ENCODE measurements around the gene MBOAT1.
"Not testable (repeated sequence)": the region's sequence is repeated elsewhere in the genome, so short reads cannot be mapped to it uniquely, and the experiment has no call there.

The MBOAT1 gene

DNA sequence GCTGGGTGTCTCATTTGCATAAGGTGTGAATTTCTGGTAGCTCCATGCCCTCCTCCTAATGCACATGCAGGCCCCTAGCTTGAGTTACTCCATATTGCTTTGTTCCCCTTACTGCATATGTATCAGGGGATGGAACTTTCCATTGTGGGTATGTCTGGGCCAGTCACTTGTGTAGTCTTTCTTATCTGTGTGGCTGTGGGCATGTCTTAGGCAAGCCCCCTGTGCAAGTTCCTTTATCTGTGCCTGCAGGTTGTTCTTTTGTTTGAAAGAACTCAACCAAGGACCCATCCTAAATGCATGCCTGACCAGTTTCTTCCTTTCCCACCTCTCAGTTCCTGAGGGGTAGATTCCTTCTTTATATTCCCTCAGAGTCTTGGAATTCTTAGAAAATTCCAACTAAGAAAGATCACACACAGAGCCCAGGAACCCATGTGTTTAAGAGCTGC lies 23.6 kb downstream of the MBOAT1 start:
- Mint-ChIP-seq H3K27me3 (no peaks in the 10 kb centered on the region), H3K36me3 (ENCODE audit: insufficient read depth) (peaks cover 3% of the 10 kb centered on the region), H3K9me3 (no peaks in the 10 kb centered on the region), H3K4me1 (peaks cover 4% of the 10 kb centered on the region), H3K4me3 (no peak overlapping the region), H3K27ac (ENCODE audit: low read depth) (no peak overlapping the region)
- no peak for ATAC-seq (replicated peaks; ENCODE audit: extremely low read depth, poor library complexity, severe bottlenecking)
- DNase-seq (ENCODE audit: low spot score in 2 of 2): no peak

DNA sequence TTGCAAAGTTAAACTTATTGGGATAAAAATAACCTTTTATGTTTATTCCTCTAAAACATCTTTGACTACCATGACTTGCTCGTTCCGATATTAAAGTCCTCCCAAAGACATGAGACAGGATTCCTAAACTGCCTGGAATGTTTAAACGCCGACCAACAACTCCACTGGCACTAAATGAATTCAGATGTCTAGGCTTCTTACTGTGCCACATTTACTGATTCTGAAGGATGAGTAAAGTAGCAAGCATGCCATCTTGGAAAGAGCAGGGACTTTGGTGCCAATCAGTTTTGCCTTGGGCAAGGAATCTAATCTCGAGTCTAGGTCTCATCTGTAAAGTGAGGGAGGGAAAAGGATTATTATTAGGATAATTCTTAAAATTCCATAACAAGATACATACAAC lies 25.3 kb downstream of the MBOAT1 start:
- Mint-ChIP-seq H3K4me3 (no peak overlapping the region), H3K36me3 (ENCODE audit: insufficient read depth) (peaks cover 2% of the 10 kb centered on the region), H3K27ac (ENCODE audit: low read depth) (no peak overlapping the region), H3K4me1 (peaks cover 20% of the 10 kb centered on the region), H3K9me3 (no peaks in the 10 kb centered on the region), H3K27me3 (no peaks in the 10 kb centered on the region)
- no peak for ATAC-seq (replicated peaks; ENCODE audit: extremely low read depth, poor library complexity, severe bottlenecking)
- no peak for DNase-seq (ENCODE audit: low spot score in 2 of 2)

DNA sequence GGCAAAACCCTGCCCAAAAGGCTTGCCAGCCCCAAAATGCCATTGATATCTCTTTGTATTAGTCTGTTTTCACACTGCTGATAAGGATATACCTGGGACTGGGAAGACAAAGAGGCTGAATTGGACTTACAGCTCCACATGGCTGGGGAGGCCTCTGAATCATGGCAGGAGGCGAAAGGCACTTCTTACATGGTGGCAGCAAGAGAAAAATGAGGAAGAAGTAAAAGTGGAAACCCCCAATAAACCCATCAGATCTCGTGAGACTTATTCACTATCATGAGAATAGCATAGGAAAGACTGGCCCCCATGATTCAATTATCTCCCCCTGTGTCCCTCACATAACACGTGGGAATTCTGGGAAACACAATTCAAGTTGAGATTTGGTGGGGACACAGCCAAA lies 28.6 kb downstream of the MBOAT1 start:
- H3K27ac Mint-ChIP-seq (ENCODE audit: low read depth): no peak overlapping the region
- H3K27me3 Mint-ChIP-seq: no peaks in the 10 kb centered on the region
- DNase-seq (ENCODE audit: low spot score in 2 of 2): no peak
- H3K4me1 Mint-ChIP-seq: peaks cover 32% of the 10 kb centered on the region
- no peaks in the 10 kb centered on the region for H3K9me3 Mint-ChIP-seq
- no peak for ATAC-seq (replicated peaks; ENCODE audit: extremely low read depth, poor library complexity, severe bottlenecking)
- H3K36me3 Mint-ChIP-seq (ENCODE audit: insufficient read depth): peaks cover 2% of the 10 kb centered on the region
- no peak overlapping the region for H3K4me3 Mint-ChIP-seq

DNA sequence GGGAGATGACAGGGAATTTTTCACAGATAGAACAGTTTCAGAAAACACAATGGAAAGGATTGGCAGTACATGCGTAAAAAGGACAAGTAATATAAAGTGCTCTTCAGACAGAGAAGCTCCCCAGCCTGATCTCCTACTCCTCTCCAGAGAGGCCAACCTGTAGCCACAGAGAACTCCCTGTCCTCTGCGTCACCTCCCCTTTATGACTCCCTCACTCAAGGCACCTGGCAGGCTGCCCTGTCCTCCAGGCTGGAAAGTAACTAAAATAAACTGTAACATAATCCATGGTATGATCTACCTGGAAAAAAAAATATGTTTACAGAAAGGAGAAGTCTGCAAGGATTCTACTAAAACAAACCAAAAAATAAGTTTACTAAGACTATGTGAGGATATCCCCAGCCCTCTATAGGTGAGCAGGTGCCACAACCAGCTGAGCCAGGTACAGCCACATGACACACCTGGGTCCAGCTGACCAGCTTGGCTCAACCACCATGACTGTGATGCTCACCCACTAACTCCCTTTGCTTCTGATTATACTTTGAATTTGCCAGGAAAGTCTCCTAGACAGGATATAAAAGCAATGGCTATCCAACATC lies 29.2 kb downstream of the MBOAT1 start:
- ATAC-seq (replicated peaks; ENCODE audit: extremely low read depth, poor library complexity, severe bottlenecking): no peak
- Mint-ChIP-seq H3K27ac (ENCODE audit: low read depth) (no peak overlapping the region), H3K36me3 (ENCODE audit: insufficient read depth) (peaks cover 2% of the 10 kb centered on the region), H3K4me3 (no peak overlapping the region), H3K27me3 (no peaks in the 10 kb centered on the region), H3K9me3 (no peaks in the 10 kb centered on the region), H3K4me1 (peaks cover 32% of the 10 kb centered on the region)
- DNase-seq (ENCODE audit: low spot score in 2 of 2): no peak

DNA sequence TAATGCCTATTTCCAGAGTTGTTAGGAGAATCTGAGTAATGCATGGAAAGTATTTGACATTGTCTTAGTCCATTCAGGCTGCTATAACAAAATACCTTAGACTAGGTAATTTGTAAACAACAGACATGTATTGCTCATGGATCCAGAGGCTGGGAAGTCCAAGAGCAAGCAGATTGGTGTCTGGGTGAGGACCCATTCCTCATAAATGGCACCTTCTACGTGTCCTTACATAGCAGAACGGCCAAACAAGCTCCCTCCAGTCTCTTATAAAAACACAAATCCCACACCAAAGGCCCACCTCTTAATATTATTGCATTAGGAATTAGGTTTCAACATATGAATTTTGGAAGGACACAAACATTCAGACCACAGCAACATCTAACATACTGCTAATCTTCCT lies 30.2 kb downstream of the MBOAT1 start:
- DNase-seq (ENCODE audit: low spot score in 2 of 2) (no peak), ATAC-seq (replicated peaks; ENCODE audit: extremely low read depth, poor library complexity, severe bottlenecking) (no peak)
- H3K36me3 Mint-ChIP-seq (ENCODE audit: insufficient read depth): peaks cover 2% of the 10 kb centered on the region
- no peak overlapping the region for H3K4me3 Mint-ChIP-seq
- H3K9me3 Mint-ChIP-seq: no peaks in the 10 kb centered on the region
- peaks cover 32% of the 10 kb centered on the region for H3K4me1 Mint-ChIP-seq
- H3K27ac Mint-ChIP-seq (ENCODE audit: low read depth): no peak overlapping the region
- no peaks in the 10 kb centered on the region for H3K27me3 Mint-ChIP-seq

DNA sequence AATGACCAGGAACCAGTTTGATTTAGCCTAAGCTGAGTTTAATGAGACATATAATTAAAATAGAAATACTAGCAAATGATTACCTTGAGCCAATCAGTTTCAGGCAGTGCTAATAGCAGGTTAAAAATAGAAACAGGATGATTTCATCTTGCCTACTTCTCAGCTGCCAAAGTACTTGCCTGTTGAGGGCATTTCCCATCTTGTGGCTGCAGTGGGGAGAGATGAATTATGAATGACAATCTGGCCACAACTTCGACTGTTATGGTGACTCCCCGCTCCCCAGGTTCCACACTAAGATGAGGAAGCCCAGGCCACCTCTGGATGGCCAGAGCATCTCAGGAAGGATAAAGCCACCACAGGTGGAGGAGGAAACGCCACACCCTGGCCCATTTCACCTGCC lies 31.3 kb downstream of the MBOAT1 start:
- Mint-ChIP-seq H3K36me3 (ENCODE audit: insufficient read depth) (no peaks in the 10 kb centered on the region), H3K9me3 (no peaks in the 10 kb centered on the region), H3K4me1 (peaks cover 32% of the 10 kb centered on the region), H3K27me3 (no peaks in the 10 kb centered on the region), H3K4me3 (no peak overlapping the region), H3K27ac (ENCODE audit: low read depth) (no peak overlapping the region)
- ATAC-seq (replicated peaks; ENCODE audit: extremely low read depth, poor library complexity, severe bottlenecking): no peak
- no peak for DNase-seq (ENCODE audit: low spot score in 2 of 2)

DNA sequence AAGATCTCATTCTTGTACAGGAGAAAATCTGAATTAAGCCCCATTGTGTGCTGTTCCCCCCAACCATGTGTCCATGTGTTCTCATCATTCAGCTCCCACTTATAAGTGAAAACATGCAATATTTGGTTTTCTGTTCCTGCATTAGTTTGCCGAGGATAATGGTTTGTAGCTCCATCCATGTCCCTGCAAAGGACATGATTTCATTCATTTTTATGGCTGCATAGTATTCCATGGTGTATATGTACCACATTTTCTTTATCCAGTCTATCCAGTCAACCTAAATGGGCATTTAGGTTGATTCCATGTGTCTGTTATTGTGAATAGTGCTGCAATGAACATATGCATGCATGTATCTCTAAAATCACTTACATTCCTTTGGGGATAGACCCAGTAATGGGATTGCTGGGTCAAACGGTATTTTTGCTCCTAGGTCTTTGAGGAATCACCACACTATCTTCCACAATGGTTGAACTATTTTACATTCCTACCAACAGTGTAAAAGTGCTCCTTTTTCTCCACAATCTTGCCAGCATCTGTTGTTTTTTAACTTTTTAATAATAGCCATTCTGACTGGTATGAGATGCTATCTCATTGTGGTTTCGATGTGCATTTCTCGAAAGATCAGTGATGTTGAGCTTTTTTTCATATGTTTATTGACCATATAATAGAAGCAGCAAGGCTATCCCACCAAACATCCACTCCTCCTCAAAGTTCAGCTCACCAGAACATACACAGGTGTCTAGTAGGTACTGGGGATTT lies 32.8 kb downstream of the MBOAT1 start:
- not testable (repeated sequence) for H3K27ac Mint-ChIP-seq (ENCODE audit: low read depth); H3K27me3 Mint-ChIP-seq; ATAC-seq (replicated peaks; ENCODE audit: extremely low read depth, poor library complexity, severe bottlenecking); H3K36me3 Mint-ChIP-seq (ENCODE audit: insufficient read depth); H3K4me3 Mint-ChIP-seq; H3K9me3 Mint-ChIP-seq; DNase-seq (ENCODE audit: low spot score in 2 of 2)
- H3K4me1 Mint-ChIP-seq: peaks cover 35% of the 10 kb centered on the region

DNA sequence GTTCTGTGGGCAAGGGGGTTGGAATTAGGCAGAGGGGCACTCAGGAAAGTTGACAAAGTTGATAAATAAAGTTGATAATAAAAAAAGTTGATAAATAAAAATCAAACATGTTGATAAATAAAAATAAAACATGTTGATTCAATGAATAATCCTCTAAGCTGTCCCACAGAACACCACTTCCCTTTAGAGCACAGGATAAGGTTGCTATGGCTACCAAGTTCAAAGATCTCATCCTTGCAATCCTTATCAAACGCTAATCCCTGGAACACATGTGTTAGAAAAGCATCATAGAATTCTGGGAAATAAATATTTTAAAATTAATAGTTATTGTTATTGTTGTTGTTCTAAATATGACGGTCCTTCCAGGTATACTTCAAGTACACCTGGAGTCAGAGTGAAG lies 33.9 kb downstream of the MBOAT1 start:
- Mint-ChIP-seq H3K36me3 (ENCODE audit: insufficient read depth) (no peaks in the 10 kb centered on the region), H3K4me1 (peaks cover 39% of the 10 kb centered on the region), H3K4me3 (no peak overlapping the region), H3K9me3 (no peaks in the 10 kb centered on the region), H3K27ac (ENCODE audit: low read depth) (no peak overlapping the region), H3K27me3 (no peaks in the 10 kb centered on the region)
- no peak for DNase-seq (ENCODE audit: low spot score in 2 of 2)
- ATAC-seq (replicated peaks; ENCODE audit: extremely low read depth, poor library complexity, severe bottlenecking): no peak

DNA sequence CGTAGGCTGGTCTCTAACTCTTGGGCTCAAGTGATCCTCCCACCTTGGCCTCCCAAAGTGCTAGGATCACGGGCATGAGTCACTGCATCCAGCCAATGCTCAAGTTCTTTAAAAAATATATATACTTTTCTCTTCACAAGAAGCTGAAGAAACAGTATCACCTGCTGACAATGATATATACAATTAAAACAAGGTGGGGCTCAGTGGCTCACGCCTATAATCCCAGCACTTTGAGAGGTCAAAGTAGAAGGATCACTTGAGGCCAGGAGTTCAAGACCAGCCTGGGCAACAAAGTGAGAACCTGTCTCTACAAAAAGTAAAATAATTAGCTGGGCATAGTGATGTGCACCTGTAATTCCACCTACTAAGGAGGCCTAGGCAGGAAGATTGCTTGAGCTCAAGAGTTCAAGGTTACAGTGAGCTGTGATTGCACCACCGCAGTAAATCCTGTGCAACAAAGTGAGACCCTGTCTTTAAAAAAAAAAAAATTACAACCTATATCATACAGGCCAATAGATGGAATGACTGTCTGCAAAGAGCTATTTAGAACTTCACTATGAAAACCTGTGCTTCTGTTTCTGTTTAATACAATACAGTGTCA lies 36.4 kb downstream of the MBOAT1 start:
- no peak overlapping the region for H3K4me3 Mint-ChIP-seq
- DNase-seq (ENCODE audit: low spot score in 2 of 2) (no peak), ATAC-seq (replicated peaks; ENCODE audit: extremely low read depth, poor library complexity, severe bottlenecking) (no peak)
- no peak overlapping the region for H3K27ac Mint-ChIP-seq (ENCODE audit: low read depth)
- H3K36me3 Mint-ChIP-seq (ENCODE audit: insufficient read depth): no peaks in the 10 kb centered on the region
- peaks cover 20% of the 10 kb centered on the region for H3K4me1 Mint-ChIP-seq
- H3K9me3 Mint-ChIP-seq: no peaks in the 10 kb centered on the region
- H3K27me3 Mint-ChIP-seq: no peaks in the 10 kb centered on the region

DNA sequence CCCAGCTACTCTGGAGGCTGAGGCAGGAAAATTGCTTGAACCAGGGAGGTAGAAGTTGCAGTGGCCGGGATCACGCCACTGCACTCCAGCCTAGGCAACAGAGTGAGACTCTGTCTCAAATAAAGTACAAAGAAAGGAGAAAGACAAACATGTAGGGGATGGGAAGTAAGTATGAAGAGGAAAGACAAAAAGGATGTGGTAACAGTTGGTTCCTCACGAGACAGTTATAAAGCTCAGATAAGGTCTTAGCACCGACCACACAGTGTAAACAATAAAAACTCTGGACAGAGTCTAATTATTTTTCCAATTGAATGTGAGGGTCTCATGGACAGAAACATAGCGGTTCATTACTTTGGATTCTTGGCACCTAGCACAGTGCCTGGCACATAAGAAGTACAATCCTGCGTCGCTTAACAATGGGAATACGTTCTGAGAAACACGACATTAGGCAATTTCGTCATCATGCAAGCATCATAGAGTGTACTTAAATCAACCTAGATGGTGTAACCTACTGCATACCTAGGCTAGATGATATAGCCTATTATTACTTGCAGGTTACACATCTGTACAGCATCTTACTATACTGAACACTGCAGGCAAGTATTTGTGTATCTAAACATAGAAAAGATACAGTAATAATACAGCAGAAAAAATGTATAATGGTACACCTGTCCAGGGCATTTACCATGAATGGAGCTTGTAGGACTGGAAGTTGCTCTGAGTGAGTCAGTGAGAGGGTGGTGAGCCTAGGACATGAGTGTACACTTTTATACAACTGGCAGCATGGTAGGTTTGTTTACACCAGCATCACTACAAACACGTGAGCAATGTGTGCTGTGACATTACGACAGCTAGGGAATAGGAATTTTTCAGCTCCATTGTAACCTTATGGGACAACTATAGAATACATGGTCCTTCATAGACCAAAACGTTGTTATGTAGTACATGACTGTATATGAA lies 38.2 kb downstream of the MBOAT1 start:
- Mint-ChIP-seq H3K4me1 (peaks cover 26% of the 10 kb centered on the region), H3K9me3 (no peaks in the 10 kb centered on the region), H3K4me3 (peak overlapping the region; percentile 49), H3K27ac (ENCODE audit: low read depth) (no peak overlapping the region), H3K27me3 (no peaks in the 10 kb centered on the region), H3K36me3 (ENCODE audit: insufficient read depth) (no peaks in the 10 kb centered on the region)
- ATAC-seq (replicated peaks; ENCODE audit: extremely low read depth, poor library complexity, severe bottlenecking) (peak; percentile 46), DNase-seq (ENCODE audit: low spot score in 2 of 2) (no peak)

DNA sequence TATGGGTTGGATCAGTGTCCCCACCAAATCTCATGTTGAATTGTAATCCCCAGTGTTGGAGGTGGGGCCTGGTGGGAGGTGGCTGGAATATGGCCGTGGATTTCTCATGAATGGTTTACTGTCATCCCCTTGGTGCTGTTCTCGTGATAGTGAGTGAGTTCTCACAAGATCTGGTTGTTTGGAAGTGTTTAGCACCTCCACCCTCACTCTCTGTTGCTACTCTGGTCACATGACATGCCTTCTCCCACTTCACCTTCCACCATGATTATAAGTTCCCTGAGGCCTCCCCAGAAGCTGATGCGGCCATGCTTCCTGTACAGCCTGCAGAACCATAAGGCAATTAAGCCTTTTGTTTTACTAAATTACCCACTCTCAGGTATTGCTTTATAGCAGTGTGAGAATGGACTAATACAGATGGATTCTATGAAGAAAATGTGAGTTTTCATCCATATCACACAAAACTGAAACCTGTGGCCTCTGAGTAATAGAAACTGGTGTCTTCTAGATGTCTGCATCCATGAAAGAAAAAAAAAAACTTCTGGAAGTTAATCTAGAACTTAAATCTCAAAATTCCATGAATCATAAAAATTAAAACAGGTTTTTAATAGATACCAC lies 39.3 kb downstream of the MBOAT1 start:
- Mint-ChIP-seq H3K27me3 (no peaks in the 10 kb centered on the region), H3K4me1 (peaks cover 32% of the 10 kb centered on the region), H3K9me3 (no peaks in the 10 kb centered on the region), H3K36me3 (ENCODE audit: insufficient read depth) (no peaks in the 10 kb centered on the region), H3K4me3 (no peak overlapping the region), H3K27ac (ENCODE audit: low read depth) (no peak overlapping the region)
- DNase-seq (ENCODE audit: low spot score in 2 of 2): no peak
- no peak for ATAC-seq (replicated peaks; ENCODE audit: extremely low read depth, poor library complexity, severe bottlenecking)
